ENCODE results near the gene FYB2. TPM values are rescaled to one million over a fixed set of nuclear protein-coding genes. Genes with fewer than 3 reads are reported as not detected.

The FYB2 gene
- polyA plus RNA-seq, 4 donors = 0.77 to 1.4 (median 1.2) TPM

Other genes with a start within 250 kb of the FYB2 start
- 100 to 1,000 TPM; 133 to 154 (median 145) TPM for gene PLPP3, start 239.8 kb downstream of the FYB2 start, polyA plus RNA-seq (ENCODE audit: insufficient read length in 4 of 4)
- gene PRKAA2, start 174.1 kb downstream of the FYB2 start, polyA plus RNA-seq (ENCODE audit: insufficient read length in 4 of 4) = 10 to 100 TPM; 14.5 to 21.3 (median 16.7) TPM
- gene C8A, start 35.4 kb upstream of the FYB2 start, polyA plus RNA-seq (ENCODE audit: insufficient read length in 4 of 4) = not detected
- under 1 TPM in 1 of 4 donors, not detected in 3; 0.03 TPM for gene C8B, start 146.6 kb upstream of the FYB2 start, polyA plus RNA-seq (ENCODE audit: insufficient read length in 4 of 4)